Measurements from ENCODE around the gene INKA1.
"Not testable (repeated sequence)": the region's sequence is repeated elsewhere in the genome, so short reads cannot be mapped to it uniquely, and the experiment has no call there.

Gene INKA1

GRCh38 chr3:49802719-49803464 is at the start of gene INKA1:
Gene INKA1 (plus strand): TSS chr3:49803261. CDS start chr3:49803393, 132 bp downstream.
- FAIRE-seq: peak; percentile 36
- DNase-seq (ENCODE audit: insufficient read length, low spot score): peak; percentile 81
- TF ChIP-seq POLR2A (IDR thresholded peaks at IDR 0.05; ENCODE audit: low read depth, low read length): peak; percentile 51; the same call in 1 of the 2 replicates

DNA sequence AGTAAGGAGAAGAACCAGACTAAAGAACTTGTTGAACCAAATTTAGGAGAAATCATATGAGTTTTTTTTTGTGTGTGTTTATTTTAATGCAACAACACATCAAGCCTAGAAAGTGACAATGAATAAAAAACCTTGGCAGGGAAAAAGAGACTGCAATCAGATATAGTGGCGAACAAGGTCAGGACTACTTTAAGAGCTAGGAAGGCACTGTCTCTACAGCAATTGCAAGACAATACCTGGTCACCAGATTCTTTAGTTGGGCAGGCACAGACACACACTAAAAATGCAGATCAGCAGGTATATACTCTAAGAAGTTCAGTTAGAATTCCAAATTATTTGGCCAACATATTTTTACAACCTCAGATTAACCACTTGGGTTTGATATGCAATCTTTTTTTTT is 48.5 kb upstream of the INKA1 start:
- TF ChIP-seq POLR2A (IDR thresholded peaks at IDR 0.05; ENCODE audit: low read depth, low read length): no peak
- DNase-seq (ENCODE audit: insufficient read length, low spot score): no peak
- no peak for FAIRE-seq

GRCh38 chr3:49756036-49756435 is 47.0 kb upstream of the INKA1 start:
- DNase-seq (ENCODE audit: insufficient read length, low spot score) (no peak), FAIRE-seq (no peak)
- TF ChIP-seq POLR2A (IDR thresholded peaks at IDR 0.05; ENCODE audit: low read depth, low read length): no peak

DNA sequence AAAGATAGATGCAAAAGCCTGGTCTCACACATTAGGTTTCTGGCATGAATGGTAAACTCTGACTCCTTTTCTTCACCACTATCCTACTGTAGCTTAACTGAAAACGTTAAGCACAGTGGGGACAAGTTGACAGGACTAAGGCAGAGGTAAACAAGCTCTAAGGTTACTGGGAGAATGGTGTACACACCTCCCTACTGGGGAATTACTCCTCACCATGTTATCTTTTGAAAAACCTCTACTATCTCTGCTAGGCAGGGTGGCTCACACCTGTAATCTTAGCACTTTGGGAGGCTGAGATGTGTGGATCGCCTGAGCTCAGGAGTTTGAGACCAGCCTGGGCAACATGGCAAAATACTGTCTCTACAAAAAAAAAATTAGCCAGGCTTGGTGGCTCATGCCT is 45.9 kb upstream of the INKA1 start:
- FAIRE-seq: no peak
- no peak for DNase-seq (ENCODE audit: insufficient read length, low spot score)
- no peak for TF ChIP-seq POLR2A (IDR thresholded peaks at IDR 0.05; ENCODE audit: low read depth, low read length)

DNA sequence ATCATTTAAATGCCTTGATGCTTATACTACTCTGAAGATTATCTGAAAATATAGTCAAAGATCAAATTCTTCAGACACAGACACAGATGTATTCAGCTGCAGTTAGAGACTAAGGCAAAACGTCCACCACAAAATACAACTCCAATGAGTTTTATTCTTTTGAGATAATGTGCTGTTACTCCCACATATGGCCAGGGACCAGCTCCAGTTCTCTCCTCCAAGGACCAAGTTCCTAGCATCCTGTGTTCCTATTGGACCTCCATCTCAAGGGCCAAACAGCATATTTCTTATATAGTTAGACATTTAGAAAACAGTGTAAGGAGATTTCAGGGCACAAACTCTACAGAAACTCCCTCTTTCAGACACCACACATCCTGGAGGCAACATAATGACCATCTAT is 43.8 kb upstream of the INKA1 start:
- no peak for TF ChIP-seq POLR2A (IDR thresholded peaks at IDR 0.05; ENCODE audit: low read depth, low read length)
- FAIRE-seq (no peak), DNase-seq (ENCODE audit: insufficient read length, low spot score) (no peak)

- FAIRE-seq (no peak), DNase-seq (ENCODE audit: insufficient read length, low spot score) (no peak)
- no peak for TF ChIP-seq POLR2A (IDR thresholded peaks at IDR 0.05; ENCODE audit: low read depth, low read length)
Observed at GRCh38 chr3:49761661-49762060, 41.4 kb upstream of the INKA1 start.

GRCh38 chr3:49763981-49764380 is 39.1 kb upstream of the INKA1 start:
- DNase-seq (ENCODE audit: insufficient read length, low spot score): no peak
- FAIRE-seq: no peak
- TF ChIP-seq POLR2A (IDR thresholded peaks at IDR 0.05; ENCODE audit: low read depth, low read length): no peak

- DNase-seq (ENCODE audit: insufficient read length, low spot score): no peak
Observed at GRCh38 chr3:49769286-49769915, 33.7 kb upstream of the INKA1 start.

DNA sequence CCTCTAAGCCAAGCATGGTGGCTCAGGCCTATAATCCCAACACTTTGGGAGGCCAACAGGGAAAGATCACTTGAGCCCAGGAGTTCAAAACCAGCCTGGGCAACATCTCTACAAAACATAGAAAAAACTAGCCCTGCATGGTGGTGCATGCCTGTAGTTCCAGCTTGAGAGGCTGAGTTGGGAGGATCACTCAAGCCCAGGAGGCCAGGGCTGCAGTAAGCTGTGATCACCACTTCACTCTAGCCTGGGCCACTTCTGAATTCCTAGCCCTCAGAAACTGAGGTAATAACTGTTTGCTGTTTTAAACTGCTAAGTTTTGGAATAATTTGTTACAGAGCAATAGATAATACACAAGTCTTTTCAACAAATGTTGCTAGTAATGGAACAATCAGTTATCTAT is 33.1 kb upstream of the INKA1 start:
- no peak for TF ChIP-seq POLR2A (IDR thresholded peaks at IDR 0.05; ENCODE audit: low read depth, low read length)
- DNase-seq (ENCODE audit: insufficient read length, low spot score) (no peak), FAIRE-seq (no peak)

More at GRCh38 chr3:49769286-49769915, 33.7 kb upstream of the INKA1 start:
- no peak for TF ChIP-seq POLR2A (IDR thresholded peaks at IDR 0.05; ENCODE audit: low read depth, low read length)
- FAIRE-seq: no peak

DNA sequence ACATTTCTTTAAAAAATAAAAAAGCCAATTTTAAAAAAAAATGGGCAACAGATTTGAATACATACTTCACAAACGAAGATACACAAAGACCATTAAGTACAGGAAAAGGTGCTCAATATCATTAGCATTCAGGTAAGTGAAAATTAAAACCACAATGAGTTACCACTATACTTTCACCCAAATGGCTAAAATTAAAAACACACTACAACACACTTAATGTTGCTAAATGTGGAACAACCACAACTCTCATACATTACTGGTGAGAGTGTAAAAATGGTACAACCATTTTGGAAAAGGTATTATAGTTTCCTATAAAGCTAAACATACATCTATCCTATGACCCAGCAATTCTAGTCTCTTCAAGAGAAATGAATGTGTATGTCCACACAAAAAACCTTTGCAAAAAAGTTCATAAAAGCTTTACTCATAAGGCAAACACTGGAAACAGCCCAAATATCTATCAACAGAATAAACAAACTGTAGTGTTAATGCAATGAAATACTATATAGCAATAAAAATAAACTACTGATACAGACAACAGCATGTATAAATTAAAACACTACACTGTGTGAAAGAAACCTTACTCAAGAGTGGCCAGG is 31.6 kb upstream of the INKA1 start:
- DNase-seq (ENCODE audit: insufficient read length, low spot score) (no peak), FAIRE-seq (no peak)
- TF ChIP-seq POLR2A (IDR thresholded peaks at IDR 0.05; ENCODE audit: low read depth, low read length): no peak

GRCh38 chr3:49772703-49773102 is 30.4 kb upstream of the INKA1 start:
- FAIRE-seq (no peak), DNase-seq (ENCODE audit: insufficient read length, low spot score) (no peak)
- no peak for TF ChIP-seq POLR2A (IDR thresholded peaks at IDR 0.05; ENCODE audit: low read depth, low read length)

DNA sequence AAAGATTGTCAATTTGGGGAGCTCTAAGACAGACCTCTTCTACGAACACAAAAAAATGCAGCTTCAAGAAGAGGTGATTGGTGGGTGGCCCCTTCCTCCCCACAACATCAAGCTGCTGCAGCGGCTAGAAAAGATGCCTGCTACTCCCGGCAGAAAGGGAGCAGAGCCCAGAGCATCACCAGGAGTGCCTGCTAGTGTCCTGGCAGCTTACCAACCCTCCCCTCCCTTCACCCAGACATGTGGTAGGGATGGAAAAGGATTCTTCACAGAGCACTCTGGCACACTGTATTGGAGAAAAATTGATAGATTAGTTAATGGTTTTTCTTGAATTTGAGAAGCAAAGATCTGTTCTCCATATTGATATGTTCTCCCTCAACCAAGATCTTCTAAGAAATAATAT is 27.5 kb upstream of the INKA1 start:
- DNase-seq (ENCODE audit: insufficient read length, low spot score) (no peak), FAIRE-seq (no peak)
- TF ChIP-seq POLR2A (IDR thresholded peaks at IDR 0.05; ENCODE audit: low read depth, low read length): no peak

DNA sequence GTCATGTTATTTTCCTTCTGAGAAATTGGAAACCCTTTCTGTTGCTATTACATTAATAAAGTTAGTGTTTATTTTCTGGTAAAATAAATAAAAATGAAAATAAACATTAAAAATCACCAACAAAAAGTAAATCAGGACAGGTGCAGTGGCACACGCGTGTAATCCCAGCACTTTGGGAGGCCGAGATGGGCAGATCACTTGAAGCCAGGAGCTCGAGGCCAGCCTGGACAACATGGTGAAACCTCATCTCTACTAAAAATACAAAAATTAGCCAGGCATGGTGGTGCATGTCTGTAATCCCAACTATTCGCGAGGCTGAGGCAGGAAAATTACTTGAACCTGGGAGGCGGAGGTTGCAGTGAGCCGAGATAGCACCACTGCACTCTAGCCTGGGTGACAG is 27.0 kb upstream of the INKA1 start:
- DNase-seq (ENCODE audit: insufficient read length, low spot score); FAIRE-seq: not testable (repeated sequence)

DNA sequence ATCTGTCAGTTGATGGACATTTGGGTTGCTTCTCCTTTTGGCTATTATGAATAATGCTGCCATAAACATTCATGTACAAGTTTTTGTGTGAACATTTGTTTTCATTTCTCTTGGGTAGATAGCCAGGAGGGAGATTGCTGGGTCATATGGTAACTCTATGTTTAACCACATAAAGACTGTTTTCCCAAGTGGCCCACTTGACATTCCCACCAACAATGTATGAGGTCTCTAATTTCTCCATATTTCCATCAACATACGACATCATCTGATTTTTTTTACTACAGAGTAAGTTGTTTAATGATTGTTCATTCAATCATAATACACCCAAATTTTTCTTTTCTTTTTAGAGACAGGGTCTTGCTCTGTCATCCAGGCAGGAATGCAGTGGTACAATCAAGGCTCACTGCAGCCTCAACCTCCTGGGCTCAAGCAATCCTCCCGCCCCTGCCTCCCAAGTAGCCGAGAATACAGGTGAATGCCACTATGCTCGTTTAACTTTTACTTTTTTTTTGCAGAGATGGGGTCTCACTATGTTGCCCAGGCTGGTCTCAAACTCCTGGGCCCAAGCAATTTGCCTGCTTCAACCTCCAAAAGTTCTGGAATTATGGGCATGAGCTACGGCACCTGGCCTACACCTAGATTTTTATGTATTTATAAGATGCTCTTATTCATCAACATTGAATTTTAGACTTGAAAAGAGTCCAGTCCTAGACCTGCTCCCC is 23.5 kb upstream of the INKA1 start:
- no peak for TF ChIP-seq POLR2A (IDR thresholded peaks at IDR 0.05; ENCODE audit: low read depth, low read length)
- FAIRE-seq: no peak

More for the DNA sequence above, 23.5 kb upstream of the INKA1 start:
- DNase-seq (ENCODE audit: insufficient read length, low spot score): no peak
